Stomach (tissue), 4 donors: ENCODE measurements around the gene ETFA.

ENCODE experiments used
- EP300 ChIP-seq: sonication (generic); formaldehyde crosslinking; IDR thresholded peaks from one replicate; pipeline ENCODE4 v1.6.1; 2017; ENCODE audit warnings: antibody characterized with exemption
- POLR2A ChIP-seq, 4 donors: fragments of 450-650 bp; IDR thresholded peaks; one replicate each; pipeline ENCODE4 v1.6.1; 2016; ENCODE audit warnings: antibody characterized with exemption in 4 of 4, control low read depth in 2 of 4, mild to moderate bottlenecking in 1 of 4, moderate library complexity in 1 of 4
- TF ChIP-seq, protein P1 (sequence below), 7 experiments: fragments of 450-650 bp in 4 of 7; fragments of 200-600 bp in 3 of 7; sonication (generic) in 3 of 7; IDR thresholded peaks; one replicate each; pipeline ENCODE4 v1.5.1; 2016 to 2019; ENCODE audit warnings: antibody characterized with exemption in 7 of 7, control low read depth in 2 of 7, mild to moderate bottlenecking in 1 of 7

DNA sequence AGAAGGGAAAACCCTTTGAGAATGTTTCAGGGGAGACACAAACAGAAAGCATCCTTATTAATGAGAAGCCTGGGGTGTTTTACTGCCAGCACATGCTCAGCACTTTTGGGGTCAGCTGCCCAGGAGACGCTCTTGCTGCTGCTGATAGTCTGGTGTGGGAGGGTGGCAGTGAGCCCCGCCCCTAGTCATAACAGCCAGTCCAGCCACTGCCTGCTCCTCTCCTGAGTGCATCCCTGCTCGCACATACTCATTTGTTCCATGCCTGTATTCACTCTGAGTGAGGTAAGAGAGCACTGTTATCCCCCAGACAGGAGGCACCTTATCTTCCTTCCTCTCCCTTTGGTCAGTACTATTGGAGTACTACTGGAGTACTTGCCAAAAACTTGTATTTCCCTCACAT lies 101.3 kb downstream of the ETFA start:
- TF ChIP-seq, protein P1, sequence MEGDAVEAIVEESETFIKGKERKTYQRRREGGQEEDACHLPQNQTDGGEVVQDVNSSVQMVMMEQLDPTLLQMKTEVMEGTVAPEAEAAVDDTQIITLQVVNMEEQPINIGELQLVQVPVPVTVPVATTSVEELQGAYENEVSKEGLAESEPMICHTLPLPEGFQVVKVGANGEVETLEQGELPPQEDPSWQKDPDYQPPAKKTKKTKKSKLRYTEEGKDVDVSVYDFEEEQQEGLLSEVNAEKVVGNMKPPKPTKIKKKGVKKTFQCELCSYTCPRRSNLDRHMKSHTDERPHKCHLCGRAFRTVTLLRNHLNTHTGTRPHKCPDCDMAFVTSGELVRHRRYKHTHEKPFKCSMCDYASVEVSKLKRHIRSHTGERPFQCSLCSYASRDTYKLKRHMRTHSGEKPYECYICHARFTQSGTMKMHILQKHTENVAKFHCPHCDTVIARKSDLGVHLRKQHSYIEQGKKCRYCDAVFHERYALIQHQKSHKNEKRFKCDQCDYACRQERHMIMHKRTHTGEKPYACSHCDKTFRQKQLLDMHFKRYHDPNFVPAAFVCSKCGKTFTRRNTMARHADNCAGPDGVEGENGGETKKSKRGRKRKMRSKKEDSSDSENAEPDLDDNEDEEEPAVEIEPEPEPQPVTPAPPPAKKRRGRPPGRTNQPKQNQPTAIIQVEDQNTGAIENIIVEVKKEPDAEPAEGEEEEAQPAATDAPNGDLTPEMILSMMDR (IDR thresholded peaks at IDR 0.05): no peak
- TF ChIP-seq EP300: no peak
- TF ChIP-seq POLR2A (IDR thresholded peaks at IDR 0.05): no peak
